Measurements from ENCODE around the gene ZNF208.
"Not testable (repeated sequence)": the region's sequence is repeated elsewhere in the genome, so short reads cannot be mapped to it uniquely, and the experiment has no call there.

ZNF208 gene

GRCh38 chr19:22010437-22011143 is at the start of gene ZNF208:
ZNF208 (minus strand) TSS chr19:22010943; CDS start chr19:22010794, 149 bp downstream.
- H3K4me3 ChIP-seq (ENCODE audit: low read depth, low read length), result not testable (repeated sequence)

GRCh38 chr19:22052644-22053013 is 41.9 kb upstream of the ZNF208 start:
- peak overlapping the region; percentile 56 for H3K4me3 ChIP-seq (ENCODE audit: low read depth, low read length)
- no peak for TF ChIP-seq CTCF (IDR thresholded peaks at IDR 0.05; ENCODE audit: borderline replicate concordance, insufficient read depth, low read depth, low read length)

GRCh38 chr19:22041151-22041550 is 30.4 kb upstream of the ZNF208 start:
- not testable (repeated sequence) for H3K4me3 ChIP-seq (ENCODE audit: low read depth, low read length)

GRCh38 chr19:22030680-22031079 is 19.9 kb upstream of the ZNF208 start:
- TF ChIP-seq CTCF (IDR thresholded peaks at IDR 0.05; ENCODE audit: borderline replicate concordance, insufficient read depth, low read depth, low read length), result no peak
- H3K4me3 ChIP-seq (ENCODE audit: low read depth, low read length), result no peak overlapping the region

- H3K4me3 ChIP-seq (ENCODE audit: low read depth, low read length), result no peak overlapping the region
- TF ChIP-seq CTCF (IDR thresholded peaks at IDR 0.05; ENCODE audit: borderline replicate concordance, insufficient read depth, low read depth, low read length), result no peak
Measured at GRCh38 chr19:22026687-22027086, 15.9 kb upstream of the ZNF208 start.

- not testable (repeated sequence) for H3K4me3 ChIP-seq (ENCODE audit: low read depth, low read length)
Measured at GRCh38 chr19:22025539-22025938, 14.8 kb upstream of the ZNF208 start.

- H3K4me3 ChIP-seq (ENCODE audit: low read depth, low read length), result no peak overlapping the region
- TF ChIP-seq CTCF (IDR thresholded peaks at IDR 0.05; ENCODE audit: borderline replicate concordance, insufficient read depth, low read depth, low read length), result no peak
Measured at GRCh38 chr19:21970466-21970865, 40.3 kb downstream of the ZNF208 start.

GRCh38 chr19:21947775-21948174 is 63.0 kb downstream of the ZNF208 start:
- no peak for TF ChIP-seq CTCF (IDR thresholded peaks at IDR 0.05; ENCODE audit: borderline replicate concordance, insufficient read depth, low read depth, low read length)
- H3K4me3 ChIP-seq (ENCODE audit: low read depth, low read length), result no peak overlapping the region

- H3K4me3 ChIP-seq (ENCODE audit: low read depth, low read length), result no peak overlapping the region
- TF ChIP-seq CTCF (IDR thresholded peaks at IDR 0.05; ENCODE audit: borderline replicate concordance, insufficient read depth, low read depth, low read length), result no peak
Measured at GRCh38 chr19:21940684-21941083, 70.1 kb downstream of the ZNF208 start.
